GM19463 (cell line): Measurements from ENCODE around the gene PAGE5.

Experiments used
- ATAC-seq: cut with Tn5 transposase; IDR thresholded peaks from one replicate; pipeline ENCODE4 v1.9.1; 2021; ENCODE audit warnings: mild to moderate bottlenecking, moderate library complexity; ENCODE audit not compliant: unreplicated experiment

Gene PAGE5

GRCh38 chrX:55220119-55220794, at the start of gene PAGE5:
Gene PAGE5 (plus strand): TSS chrX:55220346. CDS start chrX:55221383, 1,037 bp downstream.
- ATAC-seq, result no peak

- no peak for ATAC-seq
Observed at GRCh38 chrX:55187281-55187680, 32.9 kb upstream of the PAGE5 start.

GRCh38 chrX:55196688-55197087, 23.5 kb upstream of the PAGE5 start:
- ATAC-seq, result no peak

GRCh38 chrX:55201930-55202579, 18.1 kb upstream of the PAGE5 start:
- ATAC-seq, result no peak

- no peak for ATAC-seq
Observed at GRCh38 chrX:55206162-55206941, 13.8 kb upstream of the PAGE5 start.

- ATAC-seq, result no peak
Observed at GRCh38 chrX:55210931-55211677, 9.0 kb upstream of the PAGE5 start.

GRCh38 chrX:55213381-55213780, 6.8 kb upstream of the PAGE5 start:
- ATAC-seq, result no peak

GRCh38 chrX:55240788-55241340, 20.7 kb downstream of the PAGE5 start:
- ATAC-seq, result no peak

GRCh38 chrX:55253528-55253927, 33.4 kb downstream of the PAGE5 start:
- ATAC-seq, result no peak

- ATAC-seq, result no peak
Observed at GRCh38 chrX:55260806-55261205, 40.7 kb downstream of the PAGE5 start.

GRCh38 chrX:55264816-55265215, 44.7 kb downstream of the PAGE5 start, which contains the start of gene PAGE3:
Gene PAGE3 (minus strand): TSS chrX:55264916. CDS start chrX:55263903, 1,013 bp downstream.
- no peak for ATAC-seq
